Retinal pigment epithelial cell (primary cell): ENCODE results near the gene BAIAP2.

Experiments
- DNase-seq: peaks from one replicate; pipeline ENCODE4 v3.0.0-alpha.2; 2010; ENCODE audit warnings: low read depth
- H3K4me3 ChIP-seq: 2 replicates; pipeline ENCODE4 v1.5.1; 2011; ENCODE audit warnings: mild to moderate bottlenecking, low read length, control low read depth, moderate library complexity
- TF ChIP-seq, protein P1 (sequence below): conservative IDR thresholded peaks from 2 replicates; pipeline ENCODE4 v1.5.1; 2011; ENCODE audit warnings: low read depth, low read length, control low read depth, inconsistent platforms

BAIAP2 gene

DNA sequence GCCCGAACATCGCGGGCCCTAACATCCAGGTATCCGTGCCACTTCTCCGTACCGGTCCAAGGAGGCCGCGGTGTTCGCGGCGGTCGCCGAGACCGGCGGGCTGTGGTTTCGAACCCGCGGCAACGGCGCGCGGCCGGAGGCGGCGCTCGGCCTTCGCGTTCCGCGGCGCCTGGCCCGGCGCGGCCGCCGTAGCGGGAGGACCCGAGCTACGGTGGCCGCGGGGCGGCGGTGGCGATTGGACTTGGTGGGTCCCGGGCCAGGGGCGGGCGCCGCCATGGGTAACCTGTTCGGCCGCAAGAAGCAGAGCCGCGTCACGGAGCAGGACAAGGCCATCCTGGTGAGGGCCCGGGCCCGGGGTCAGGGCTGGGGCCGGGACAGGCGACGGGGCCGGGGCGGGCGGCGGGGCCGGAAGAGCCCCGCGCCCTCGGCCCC is 43.3 kb upstream of the BAIAP2 start, which contains the start of gene CHMP6:
Gene CHMP6 (plus strand): TSS at position 197 of the 432 bp plus-strand sequence. CDS start 78 bp downstream, at position 275.
- TF ChIP-seq, protein P1, sequence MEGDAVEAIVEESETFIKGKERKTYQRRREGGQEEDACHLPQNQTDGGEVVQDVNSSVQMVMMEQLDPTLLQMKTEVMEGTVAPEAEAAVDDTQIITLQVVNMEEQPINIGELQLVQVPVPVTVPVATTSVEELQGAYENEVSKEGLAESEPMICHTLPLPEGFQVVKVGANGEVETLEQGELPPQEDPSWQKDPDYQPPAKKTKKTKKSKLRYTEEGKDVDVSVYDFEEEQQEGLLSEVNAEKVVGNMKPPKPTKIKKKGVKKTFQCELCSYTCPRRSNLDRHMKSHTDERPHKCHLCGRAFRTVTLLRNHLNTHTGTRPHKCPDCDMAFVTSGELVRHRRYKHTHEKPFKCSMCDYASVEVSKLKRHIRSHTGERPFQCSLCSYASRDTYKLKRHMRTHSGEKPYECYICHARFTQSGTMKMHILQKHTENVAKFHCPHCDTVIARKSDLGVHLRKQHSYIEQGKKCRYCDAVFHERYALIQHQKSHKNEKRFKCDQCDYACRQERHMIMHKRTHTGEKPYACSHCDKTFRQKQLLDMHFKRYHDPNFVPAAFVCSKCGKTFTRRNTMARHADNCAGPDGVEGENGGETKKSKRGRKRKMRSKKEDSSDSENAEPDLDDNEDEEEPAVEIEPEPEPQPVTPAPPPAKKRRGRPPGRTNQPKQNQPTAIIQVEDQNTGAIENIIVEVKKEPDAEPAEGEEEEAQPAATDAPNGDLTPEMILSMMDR: no peak
- no peak for DNase-seq
- peak within 1 kb of the TSS; percentile 57 for H3K4me3 ChIP-seq

DNA sequence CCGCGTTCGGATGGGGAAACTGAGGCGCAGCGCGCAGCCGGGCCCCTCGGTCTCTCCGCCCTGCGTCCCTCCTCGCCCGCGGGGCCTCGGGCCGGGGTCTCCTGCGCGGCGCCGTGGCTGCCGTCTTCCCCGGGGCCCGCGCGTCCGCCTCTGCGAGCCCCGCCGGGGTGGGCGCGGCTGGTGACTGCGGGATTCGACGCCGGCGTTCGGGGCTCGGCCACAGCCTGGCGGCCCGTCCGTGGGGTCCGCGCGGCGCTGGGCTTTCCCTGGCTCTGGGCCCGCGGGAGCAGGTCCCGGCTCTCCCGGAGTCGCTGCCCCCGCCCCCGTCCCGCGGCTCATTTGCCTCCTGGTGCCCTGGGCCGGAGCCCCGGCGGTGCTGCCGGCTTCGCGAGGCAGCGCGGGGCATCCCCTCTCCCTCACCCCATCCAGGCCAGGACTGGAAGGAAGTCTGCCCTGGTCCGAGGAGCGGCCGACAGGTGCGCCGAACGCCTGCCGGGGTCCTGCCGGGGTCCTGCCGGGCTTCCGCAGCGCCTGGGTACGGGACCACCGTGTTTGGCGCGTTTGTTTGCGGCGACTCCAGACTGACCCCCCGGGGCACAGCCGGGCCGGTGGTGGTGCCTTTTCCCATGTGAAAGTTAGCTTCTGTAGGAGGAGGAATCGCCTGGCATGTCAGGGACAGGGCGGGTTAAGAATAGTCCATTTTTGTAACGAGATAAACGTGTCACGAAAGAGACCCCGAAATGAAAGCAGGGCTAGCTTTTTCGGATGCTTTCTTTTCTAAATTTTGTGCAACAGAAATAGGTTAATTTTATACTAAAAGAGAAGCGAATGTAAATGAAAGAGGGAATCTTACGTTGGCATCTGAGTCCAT is 42.6 kb upstream of the BAIAP2 start:
- H3K4me3 ChIP-seq: peak overlapping the region; percentile 57
- DNase-seq: no peak
- TF ChIP-seq, protein P1: no peak

- DNase-seq: no peak
- TF ChIP-seq, protein P1: no peak
- peak overlapping the region; percentile 57 for H3K4me3 ChIP-seq
Measured at GRCh38 chr17:80992948-80993624, 41.9 kb upstream of the BAIAP2 start.

DNA sequence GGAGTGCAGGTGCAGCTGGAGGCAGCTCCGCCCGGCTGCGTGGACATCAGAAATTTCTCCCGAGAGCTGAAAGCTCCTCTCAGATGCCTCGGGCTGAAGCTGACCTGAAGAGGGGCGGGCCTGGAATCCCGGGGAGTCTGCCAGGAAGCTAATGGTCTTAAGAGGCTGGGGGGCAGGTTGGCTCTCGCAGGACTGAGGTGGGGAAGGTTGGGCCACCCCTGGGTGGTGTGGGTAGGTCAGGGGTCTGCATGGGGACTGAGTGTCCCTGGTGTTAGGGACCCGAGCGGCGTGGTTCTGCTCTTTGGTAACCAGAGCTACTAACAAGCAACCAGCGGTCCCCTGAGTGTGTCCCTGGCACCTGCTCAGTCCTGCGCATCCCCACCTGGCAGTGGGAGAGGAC is 39.8 kb upstream of the BAIAP2 start:
- TF ChIP-seq, protein P1: no peak
- no peak for DNase-seq
- H3K4me3 ChIP-seq: no peak overlapping the region

DNA sequence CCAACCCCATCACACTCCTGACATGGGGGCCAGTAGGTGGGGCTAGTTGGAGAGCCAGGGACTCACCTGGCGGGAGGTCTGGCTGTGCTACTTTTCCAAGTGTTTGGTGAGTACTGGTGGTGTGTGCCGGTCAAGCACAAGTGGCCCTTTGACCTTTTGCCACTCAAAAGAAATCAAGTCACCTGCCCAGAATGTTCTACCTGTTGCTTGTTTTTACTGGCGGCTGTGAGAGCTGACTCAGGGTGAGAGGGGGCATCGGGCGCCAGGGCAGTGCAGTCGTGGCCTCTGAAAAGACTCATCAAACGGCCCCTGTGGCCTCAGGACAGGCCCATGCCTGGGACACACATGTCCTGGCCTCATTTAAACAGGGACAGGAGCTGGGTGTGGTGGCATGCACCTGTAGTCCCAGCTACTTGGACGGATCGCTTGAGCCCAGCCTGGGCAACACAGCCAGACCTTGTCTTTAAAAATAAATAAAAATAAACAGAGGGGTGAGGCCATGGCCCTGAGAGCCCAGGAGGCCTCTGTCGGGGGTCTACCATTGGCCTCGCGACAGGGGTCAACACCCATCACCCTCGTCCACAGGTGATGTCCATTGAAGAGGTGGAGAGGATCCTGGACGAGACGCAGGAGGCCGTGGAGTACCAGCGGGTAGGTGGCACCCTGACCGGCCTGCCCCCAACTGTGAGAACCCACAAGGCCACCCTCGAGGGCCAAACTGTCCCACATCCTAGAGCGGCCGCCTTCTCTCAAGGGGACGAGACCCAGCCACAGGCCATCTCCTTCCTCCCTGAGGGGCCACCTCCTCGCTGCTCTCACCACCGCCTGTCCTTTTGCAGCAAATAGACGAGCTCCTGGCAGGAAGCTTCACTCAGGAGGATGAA is 38.3 kb upstream of the BAIAP2 start:
- TF ChIP-seq, protein P1: no peak
- no peak overlapping the region for H3K4me3 ChIP-seq
- DNase-seq: no peak

DNA sequence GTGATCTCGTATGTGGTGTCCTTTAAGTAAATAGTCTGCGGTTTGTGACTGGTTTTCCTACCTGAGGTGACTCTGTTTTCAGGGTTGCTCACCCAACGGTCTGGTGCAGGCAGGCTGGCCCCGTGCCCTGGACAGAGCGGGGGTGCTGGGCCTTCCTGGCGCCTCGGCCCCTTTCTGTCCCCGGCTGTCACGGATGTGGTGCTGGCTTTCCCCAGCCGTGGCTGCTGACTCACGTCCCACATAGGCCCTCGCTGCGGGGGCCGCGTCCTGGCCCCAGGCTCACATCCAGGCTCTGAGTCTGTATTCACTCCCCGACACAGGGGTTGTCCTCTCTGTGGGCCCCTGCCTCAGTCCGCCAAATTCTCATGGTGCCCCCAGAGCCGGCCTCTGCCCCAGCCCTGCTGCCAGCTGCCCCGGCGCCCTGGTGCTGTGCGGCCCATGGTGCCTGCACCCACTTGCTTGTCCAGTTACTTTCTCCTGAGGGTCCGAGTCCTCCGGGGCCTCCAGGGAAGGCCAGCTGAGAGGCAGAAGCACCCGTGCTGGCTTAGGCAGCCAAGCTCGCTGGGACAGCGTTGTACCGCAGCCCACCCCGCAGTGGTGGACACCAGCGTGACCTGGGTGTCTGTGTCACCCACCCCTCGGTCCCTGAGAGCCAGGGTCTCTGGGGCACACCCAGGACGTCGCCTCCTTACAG is 37.4 kb upstream of the BAIAP2 start:
- no peak overlapping the region for H3K4me3 ChIP-seq

More for the DNA sequence above, 37.4 kb upstream of the BAIAP2 start:
- no peak for DNase-seq
- TF ChIP-seq, protein P1: no peak
